HG02571 (cell line): ENCODE data around the gene KIR2DL1.
"Not testable (repeated sequence)": the region's sequence is repeated elsewhere in the genome, so short reads cannot be mapped to it uniquely, and the experiment has no call there.

Source experiments
- ATAC-seq: cut with Tn5 transposase; IDR thresholded peaks from one replicate; pipeline ENCODE4 v1.9.1; 2021; ENCODE audit warnings: mild to moderate bottlenecking, moderate library complexity; ENCODE audit not compliant: unreplicated experiment

Gene KIR2DL1

DNA sequence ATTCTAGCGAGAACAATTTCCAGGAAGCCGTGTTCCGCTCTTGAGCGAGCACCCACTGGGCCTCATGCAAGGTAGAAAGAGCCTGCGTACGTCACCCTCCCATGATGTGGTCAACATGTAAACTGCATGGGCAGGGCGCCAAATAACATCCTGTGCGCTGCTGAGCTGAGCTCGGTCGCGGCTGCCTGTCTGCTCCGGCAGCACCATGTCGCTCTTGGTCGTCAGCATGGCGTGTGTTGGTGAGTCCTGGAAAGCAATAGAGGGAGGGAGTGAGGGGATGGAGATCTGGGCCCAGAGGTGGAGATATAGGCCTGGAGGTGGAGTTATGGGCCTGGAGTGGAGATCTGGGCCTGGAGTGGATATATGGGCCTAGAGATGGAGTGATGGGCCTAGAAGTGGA is at the start of gene KIR2DL1:
Gene KIR2DL1, plus strand, starts transcription at position 148 of the 400 bp plus-strand sequence. Its CDS starts 58 bp downstream, at position 206.
- ATAC-seq = not testable (repeated sequence)

- no peak for ATAC-seq
These were observed 45.5 kb upstream of the KIR2DL1 start, which contains the start of gene KIR3DL3 for GRCh38 chr19:54724142-54724541. KIR3DL3 (plus strand) TSS chr19:54724442; CDS start chr19:54724497, 55 bp downstream.

- ATAC-seq = no peak
These were observed 44.9 kb upstream of the KIR2DL1 start for GRCh38 chr19:54724644-54725043.

GRCh38 chr19:54725321-54725720 is 44.3 kb upstream of the KIR2DL1 start:
- ATAC-seq = no peak

- no peak for ATAC-seq
These were observed 42.0 kb upstream of the KIR2DL1 start for GRCh38 chr19:54727562-54727961.

- ATAC-seq = no peak
These were observed 41.4 kb upstream of the KIR2DL1 start for GRCh38 chr19:54728167-54728566.

DNA sequence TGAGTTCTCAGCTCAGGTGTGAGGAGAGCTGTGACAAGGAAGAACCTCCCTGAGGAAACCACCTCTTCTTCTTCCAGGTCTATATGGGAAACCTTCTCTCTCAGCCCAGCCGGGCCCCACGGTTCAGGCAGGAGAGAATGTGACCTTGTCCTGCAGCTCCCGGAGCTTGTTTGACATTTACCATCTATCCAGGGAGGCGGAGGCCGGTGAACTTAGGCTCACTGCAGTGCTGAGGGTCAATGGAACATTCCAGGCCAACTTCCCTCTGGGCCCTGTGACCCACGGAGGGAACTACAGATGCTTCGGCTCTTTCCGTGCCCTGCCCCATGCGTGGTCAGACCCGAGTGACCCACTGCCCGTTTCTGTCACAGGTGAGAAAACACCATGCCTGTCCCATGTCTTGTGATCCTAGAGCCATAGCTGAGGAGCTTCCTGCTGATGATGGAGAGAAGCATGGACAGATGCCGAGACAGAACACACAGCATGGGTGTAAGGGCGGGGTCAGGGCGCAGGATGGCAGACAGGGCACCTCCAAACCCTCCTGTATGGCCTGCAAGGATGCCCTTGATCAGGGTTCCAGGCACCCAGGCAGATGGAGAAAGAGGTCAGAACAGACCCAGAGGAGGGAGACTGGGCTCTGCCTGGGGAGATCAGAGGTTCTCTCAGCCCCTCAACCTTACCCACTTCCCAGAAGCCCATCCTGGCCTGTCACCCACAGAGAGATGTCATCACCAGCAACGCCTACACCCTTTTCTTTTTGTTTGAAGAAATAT is 40.0 kb upstream of the KIR2DL1 start:
- no peak for ATAC-seq

GRCh38 chr19:54731191-54731590 is 38.4 kb upstream of the KIR2DL1 start:
- no peak for ATAC-seq

DNA sequence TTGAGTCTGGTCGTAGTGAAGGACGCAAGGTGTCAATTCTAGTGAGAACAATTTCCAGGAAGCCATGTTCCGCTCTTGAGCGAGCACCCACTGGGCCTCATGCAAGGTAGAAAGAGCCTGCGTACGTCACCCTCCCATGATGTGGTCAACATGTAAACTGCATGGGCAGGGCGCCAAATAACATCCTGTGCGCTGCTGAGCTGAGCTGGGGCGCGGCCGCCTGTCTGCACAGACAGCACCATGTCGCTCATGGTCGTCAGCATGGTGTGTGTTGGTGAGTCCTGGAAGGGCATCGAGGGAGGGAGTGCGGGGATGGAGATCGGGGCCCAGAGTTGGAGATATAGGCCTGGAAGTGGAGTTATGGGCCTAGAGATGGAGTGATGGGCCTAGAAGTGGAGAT is 31.3 kb upstream of the KIR2DL1 start, which contains the start of gene KIR2DL3:
Gene KIR2DL3, plus strand, starts transcription at position 208 of the 400 bp plus-strand sequence. Its CDS starts 33 bp downstream, at position 241.
- ATAC-seq = not testable (repeated sequence)

DNA sequence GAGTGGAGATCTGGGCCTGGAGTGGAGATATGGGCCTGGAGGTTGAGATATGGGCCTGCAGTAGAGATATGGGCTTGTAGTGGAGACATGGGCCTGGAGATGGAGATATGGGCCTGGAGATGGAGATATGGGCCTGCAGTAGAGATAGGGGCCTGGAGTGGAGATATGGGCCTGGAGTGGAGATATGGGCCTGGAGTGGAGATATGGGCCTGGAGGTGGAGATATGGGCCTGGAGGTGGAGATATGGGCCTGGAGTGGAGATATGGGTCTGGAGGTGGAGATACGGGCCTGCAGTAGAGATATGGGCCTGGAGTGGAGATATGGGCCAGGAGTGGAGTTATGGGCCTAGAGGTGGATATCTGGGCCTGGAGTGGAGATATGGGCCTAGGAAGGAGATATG is 30.9 kb upstream of the KIR2DL1 start:
- ATAC-seq = no peak

DNA sequence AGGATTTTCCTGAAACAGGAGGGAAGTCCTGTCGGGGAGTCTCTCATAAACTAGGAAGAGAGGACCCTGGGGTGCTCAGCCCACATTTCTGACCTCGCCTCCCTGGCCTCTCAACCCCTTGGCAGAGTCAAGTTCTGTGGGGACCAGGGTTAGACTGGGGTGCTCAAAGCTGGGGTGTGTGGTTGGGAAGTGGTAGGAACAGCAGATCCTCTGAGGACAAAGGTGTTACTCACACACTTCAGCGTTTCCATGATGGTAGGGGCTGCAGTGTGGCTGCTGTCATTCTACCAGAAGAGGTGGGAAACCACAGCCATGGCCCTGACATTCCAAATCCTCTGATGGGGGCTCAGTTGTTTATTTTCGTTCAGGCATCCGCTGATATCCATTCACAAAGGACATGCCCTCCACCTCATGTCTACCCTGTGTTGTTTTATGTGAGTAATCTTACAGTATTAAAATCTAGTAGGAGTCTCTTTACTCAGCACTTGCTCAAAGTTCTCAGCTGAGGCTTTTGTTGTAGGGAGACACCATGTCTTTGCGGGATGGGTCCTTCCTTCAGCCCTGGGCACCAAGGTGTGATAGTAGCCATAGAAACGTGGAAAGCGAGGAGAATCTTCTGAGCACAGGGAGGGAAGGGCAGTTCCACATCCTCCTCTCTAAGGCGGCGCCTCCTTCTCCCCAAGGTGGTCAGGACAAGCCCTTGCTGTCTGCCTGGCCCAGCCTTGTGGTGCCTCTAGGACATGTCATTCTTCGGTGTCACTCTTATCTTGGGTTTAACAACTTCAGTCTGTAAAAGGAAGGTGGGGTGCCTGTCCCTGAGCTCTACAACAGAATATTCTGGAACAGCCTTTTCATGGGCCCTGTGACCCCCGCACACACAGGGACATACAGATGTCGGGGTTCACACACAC is 29.8 kb upstream of the KIR2DL1 start:
- no peak for ATAC-seq

- ATAC-seq = not testable (repeated sequence)
These were observed 27.6 kb upstream of the KIR2DL1 start for GRCh38 chr19:54741950-54742349.

GRCh38 chr19:54744080-54744479 is 25.5 kb upstream of the KIR2DL1 start:
- not testable (repeated sequence) for ATAC-seq

DNA sequence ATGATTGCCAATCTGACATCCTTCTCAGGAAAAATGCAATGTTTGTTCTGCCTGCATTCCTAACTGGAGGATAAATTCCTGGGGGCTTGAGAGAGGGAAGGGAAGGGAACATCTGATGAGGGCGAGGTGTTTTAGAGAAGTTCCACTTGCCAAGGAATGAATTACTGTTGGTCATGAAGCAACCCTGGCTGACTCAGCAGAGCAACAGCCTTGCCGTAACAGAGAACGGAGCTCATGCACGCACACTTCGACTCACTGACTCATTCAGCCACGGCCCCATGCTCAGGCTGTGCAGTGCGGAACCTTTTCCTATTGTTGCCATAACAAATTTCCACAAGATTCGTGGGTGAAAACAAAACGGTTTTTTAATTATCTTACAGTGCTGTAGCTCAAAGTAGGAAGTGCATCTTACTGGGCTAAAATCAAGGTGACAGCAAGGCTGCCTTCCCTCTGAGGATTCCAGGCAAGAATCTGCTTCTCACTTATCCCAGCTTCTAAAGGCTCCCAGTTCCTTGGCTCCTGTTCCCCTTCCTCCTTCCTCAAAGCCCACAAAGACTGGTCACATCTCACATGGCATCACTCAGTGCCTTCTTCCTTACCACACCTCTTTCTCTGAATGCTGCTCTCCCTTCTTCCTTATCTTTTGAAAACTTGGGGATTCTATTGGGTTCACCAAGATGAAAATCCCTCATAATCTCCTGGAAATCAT is 21.8 kb upstream of the KIR2DL1 start:
- ATAC-seq = not testable (repeated sequence)

- not testable (repeated sequence) for ATAC-seq
These were observed 19.3 kb upstream of the KIR2DL1 start for GRCh38 chr19:54750276-54750675.

- ATAC-seq = not testable (repeated sequence)
These were observed 13.1 kb upstream of the KIR2DL1 start for GRCh38 chr19:54756204-54757110.

DNA sequence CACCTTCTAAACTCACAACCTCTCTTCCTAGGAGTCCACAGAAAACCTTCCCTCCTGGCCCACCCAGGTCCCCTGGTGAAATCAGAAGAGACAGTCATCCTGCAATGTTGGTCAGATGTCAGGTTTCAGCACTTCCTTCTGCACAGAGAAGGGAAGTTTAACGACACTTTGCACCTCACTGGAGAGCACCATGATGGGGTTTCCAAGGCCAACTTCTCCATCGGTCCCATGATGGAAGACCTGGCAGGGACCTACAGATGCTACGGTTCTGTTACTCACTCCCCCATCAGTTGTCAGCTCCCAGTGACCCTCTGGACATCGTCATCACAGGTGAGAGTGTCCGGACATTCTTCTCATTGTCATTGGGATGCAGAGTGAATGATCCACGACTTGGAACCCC is 11.0 kb upstream of the KIR2DL1 start:
- not testable (repeated sequence) for ATAC-seq

DNA sequence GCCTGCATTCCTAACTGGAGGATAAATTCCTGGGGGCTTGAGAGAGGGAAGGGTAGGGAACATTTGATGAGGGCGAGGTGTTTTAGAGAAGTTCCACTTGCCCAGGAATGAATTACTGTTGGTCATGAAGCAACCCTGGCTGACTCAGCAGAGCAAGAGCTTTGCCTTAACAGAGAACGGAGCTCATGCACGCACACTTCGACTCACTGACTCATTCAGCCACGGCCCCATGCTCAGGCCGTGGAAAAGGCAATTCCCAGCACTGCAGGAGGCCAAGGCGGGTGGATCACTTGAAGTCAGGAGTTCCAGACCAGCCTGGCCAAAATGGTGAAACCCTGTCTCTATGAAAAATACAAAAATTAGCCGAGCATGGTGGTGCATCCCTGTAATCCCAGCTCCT is 5.4 kb upstream of the KIR2DL1 start:
- ATAC-seq = not testable (repeated sequence)

DNA sequence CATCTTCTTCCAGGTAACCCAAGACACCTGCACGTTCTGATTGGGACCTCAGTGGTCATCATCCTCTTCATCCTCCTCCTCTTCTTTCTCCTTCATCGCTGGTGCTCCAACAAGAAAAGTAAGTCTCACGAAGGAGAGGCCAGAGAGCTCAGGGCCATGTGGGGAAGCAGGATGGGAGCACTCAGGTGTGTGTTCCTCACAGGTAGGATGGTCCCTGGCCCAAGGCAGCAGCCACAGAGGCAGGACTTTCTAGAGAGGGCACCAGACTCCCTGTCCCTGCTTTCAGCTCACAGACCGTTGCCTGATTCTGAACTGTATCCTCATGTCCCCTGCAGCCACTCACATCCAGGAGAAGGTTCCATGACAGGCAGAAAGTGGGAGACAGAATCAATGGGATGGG is 3.1 kb upstream of the KIR2DL1 start:
- not testable (repeated sequence) for ATAC-seq

DNA sequence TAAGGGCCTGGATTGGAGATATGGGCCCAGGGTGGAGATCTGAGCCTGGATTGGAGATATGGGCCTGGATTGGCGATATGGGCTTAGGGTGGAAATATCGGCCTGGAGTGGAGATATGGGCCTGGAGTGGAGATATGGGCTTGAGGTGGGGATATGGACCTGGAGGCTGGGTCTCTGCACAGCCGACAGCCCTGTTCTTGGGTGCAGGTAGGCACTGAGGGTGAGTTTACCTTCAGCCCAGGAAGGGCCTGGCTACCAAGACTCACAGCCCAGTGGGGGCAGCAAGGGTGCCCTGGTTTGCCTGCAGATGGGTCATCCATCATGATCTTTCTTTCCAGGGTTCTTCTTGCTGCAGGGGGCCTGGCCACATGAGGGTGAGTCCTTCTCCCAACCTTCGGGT is 918 bp downstream of the KIR2DL1 start:
- not testable (repeated sequence) for ATAC-seq
